Fibroblast of mammary gland (primary cell): Measurements from ENCODE around the gene GLRX3.

ENCODE experiments used
- DNase-seq: peaks from one replicate; pipeline ENCODE4 v3.0.0-alpha.2; 2010; ENCODE audit warnings: low read depth
- H3K4me3 ChIP-seq: 2 replicates; pipeline ENCODE4 v1.5.1; 2011; ENCODE audit warnings: low read depth, mild to moderate bottlenecking, low read length, moderate library complexity; ENCODE audit not compliant: control insufficient read depth
- CTCF ChIP-seq: conservative IDR thresholded peaks from 2 replicates; pipeline ENCODE4 v1.5.1; 2011; ENCODE audit warnings: low read depth, low read length, inconsistent platforms; ENCODE audit not compliant: control insufficient read depth, insufficient read depth

Gene GLRX3

DNA sequence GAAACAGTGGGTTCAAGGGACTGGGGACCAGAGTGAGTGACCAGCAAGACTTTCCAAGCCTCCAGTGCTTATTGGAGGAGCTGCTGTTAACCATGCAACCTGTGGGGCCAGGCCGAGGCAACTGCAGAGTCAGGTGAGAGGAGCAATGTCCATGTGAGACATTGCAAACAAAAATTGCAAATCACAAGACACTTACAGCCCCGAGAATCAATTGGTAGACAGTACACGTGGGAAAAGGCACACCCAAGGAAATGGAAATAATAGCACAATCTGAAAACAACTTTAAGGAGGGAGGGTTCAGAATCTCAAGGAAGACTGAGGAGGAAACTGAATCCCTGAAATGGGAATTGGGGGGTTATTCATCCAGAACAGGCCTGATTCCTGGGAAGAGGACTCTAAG, 72.6 kb downstream of the GLRX3 start:
- no peak overlapping the region for H3K4me3 ChIP-seq
- TF ChIP-seq CTCF: no peak
- no peak for DNase-seq

DNA sequence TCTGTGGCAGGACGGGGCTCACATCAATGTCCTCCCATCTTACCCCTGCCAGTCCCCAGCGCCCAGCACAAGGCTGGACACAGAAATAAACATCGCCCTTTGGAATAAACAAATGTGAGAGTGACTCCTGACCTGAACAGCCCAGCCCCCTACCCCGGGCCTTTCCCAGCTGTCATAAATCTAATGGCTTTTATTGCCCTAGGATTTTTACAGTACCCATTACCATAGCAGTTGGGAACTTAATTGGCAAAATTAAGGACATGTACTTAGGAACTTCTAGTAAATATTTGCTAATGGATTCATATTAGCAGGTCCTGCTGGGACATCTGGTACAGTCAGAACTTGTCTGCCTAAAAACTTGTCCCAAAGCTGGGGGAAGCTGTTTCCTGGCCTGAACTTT, 76.6 kb downstream of the GLRX3 start:
- DNase-seq: no peak
- H3K4me3 ChIP-seq: no peak overlapping the region
- TF ChIP-seq CTCF: no peak

- H3K4me3 ChIP-seq: no peak overlapping the region
- no peak for DNase-seq
- TF ChIP-seq CTCF: no peak
These were observed 77.3 kb downstream of the GLRX3 start for GRCh38 chr10:130213286-130214080.

DNA sequence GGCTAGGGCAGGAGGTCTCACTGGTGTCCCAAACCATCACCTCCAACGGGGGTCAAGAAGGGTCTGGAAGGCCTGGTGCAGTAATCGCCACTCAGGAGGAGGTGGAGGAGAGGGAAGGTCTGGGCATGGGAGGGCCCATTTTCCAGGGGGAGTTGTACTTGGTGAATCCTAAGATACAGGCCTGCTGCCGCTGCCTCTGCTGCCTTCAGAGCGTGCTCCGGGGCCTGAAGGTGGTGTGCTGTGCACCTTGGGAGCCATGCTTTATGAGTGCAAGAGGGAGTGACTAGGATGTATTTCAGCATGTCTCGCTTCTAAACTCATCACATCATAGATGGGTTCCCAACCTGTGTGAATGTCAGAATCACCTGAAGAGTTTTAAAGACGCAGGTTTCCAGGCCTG, 78.2 kb downstream of the GLRX3 start:
- no peak for DNase-seq
- TF ChIP-seq CTCF: no peak
- no peak overlapping the region for H3K4me3 ChIP-seq

- no peak for TF ChIP-seq CTCF
- no peak for DNase-seq
- H3K4me3 ChIP-seq: no peak overlapping the region
These were observed 79.2 kb downstream of the GLRX3 start for GRCh38 chr10:130215151-130215930.

GRCh38 chr10:130215931-130216231, 79.7 kb downstream of the GLRX3 start:
- no peak for DNase-seq
- H3K4me3 ChIP-seq: no peak overlapping the region
- TF ChIP-seq CTCF: no peak
